ENCODE results near the gene ABCB9. TPM values are rescaled to one million over a fixed set of nuclear protein-coding genes. Genes with fewer than 3 reads are reported as not detected.
A peak's percentile ranks its signal among the peaks of the same experiment; 100 is the strongest.

ABCB9 gene
- total RNA-seq, 2 donors from 2014 or later: 4.3 to 4.5 TPM

GRCh38 chr12:122929812-122930211 is 36.5 kb downstream of the ABCB9 start:
- intact Hi-C loops (cut with DNase I): no loop called here
- DNase-seq: no peak
- H3K27me3 ChIP-seq: no peaks in the 10 kb centered on the region
- TF ChIP-seq, protein P1, sequence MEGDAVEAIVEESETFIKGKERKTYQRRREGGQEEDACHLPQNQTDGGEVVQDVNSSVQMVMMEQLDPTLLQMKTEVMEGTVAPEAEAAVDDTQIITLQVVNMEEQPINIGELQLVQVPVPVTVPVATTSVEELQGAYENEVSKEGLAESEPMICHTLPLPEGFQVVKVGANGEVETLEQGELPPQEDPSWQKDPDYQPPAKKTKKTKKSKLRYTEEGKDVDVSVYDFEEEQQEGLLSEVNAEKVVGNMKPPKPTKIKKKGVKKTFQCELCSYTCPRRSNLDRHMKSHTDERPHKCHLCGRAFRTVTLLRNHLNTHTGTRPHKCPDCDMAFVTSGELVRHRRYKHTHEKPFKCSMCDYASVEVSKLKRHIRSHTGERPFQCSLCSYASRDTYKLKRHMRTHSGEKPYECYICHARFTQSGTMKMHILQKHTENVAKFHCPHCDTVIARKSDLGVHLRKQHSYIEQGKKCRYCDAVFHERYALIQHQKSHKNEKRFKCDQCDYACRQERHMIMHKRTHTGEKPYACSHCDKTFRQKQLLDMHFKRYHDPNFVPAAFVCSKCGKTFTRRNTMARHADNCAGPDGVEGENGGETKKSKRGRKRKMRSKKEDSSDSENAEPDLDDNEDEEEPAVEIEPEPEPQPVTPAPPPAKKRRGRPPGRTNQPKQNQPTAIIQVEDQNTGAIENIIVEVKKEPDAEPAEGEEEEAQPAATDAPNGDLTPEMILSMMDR (IDR thresholded peaks at IDR 0.05): no peak
- no peak overlapping the region for H3K27ac ChIP-seq
- H3K9me3 ChIP-seq: no peaks in the 10 kb centered on the region
- no peak overlapping the region for H3K9ac ChIP-seq (ENCODE audit: low read depth in 2 of 2, low read length in 2 of 2)
- no peak overlapping the region for H3K4me3 ChIP-seq
- H3K36me3 ChIP-seq: no peaks in the 10 kb centered on the region
- H3K4me1 ChIP-seq: no peaks in the 10 kb centered on the region

DNA sequence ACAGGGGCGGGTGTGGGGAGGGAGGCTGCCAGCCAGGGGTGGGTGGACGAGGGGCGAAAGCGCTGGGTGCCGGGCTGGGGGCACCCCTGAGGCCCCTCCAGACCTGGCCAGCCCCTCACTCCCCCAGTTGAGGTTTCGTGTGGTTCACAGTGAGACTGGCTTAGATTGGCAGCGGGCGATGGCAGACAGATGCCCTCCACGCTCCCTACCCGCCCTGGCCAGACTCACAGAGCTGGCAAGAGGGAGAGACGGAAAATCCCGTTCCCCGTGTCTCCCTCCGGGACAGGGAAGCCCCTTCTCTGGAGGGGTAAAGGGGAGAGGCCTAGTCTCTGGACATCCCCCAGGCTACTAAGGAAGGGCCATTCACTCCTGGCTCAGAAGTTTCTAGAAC is 37.1 kb downstream of the ABCB9 start:
- TF ChIP-seq, protein P1 (IDR thresholded peaks at IDR 0.05): no peak

GRCh38 chr12:122928404-122929147 is 37.7 kb downstream of the ABCB9 start:
- Histone ChIP-seq H3K9me3 (no peaks in the 10 kb centered on the region), H3K27me3 (no peaks in the 10 kb centered on the region), H3K9ac (ENCODE audit: low read depth in 2 of 2, low read length in 2 of 2) (no peak overlapping the region), H3K4me3 (no peak overlapping the region), H3K27ac (no peak overlapping the region), H3K4me1 (no peaks in the 10 kb centered on the region), H3K36me3 (no peaks in the 10 kb centered on the region)
- no peak for DNase-seq
- TF ChIP-seq, protein P1 (IDR thresholded peaks at IDR 0.05): no peak
- intact Hi-C loops (cut with DNase I): no loop called here

More for the DNA sequence above, 37.1 kb downstream of the ABCB9 start:
- Histone ChIP-seq H3K4me3 (no peak overlapping the region), H3K9me3 (no peaks in the 10 kb centered on the region), H3K27ac (no peak overlapping the region), H3K27me3 (no peaks in the 10 kb centered on the region), H3K9ac (ENCODE audit: low read depth in 2 of 2, low read length in 2 of 2) (no peak overlapping the region), H3K36me3 (no peaks in the 10 kb centered on the region), H3K4me1 (no peaks in the 10 kb centered on the region)
- no peak for DNase-seq
- intact Hi-C loops (cut with DNase I): no loop called here

DNA sequence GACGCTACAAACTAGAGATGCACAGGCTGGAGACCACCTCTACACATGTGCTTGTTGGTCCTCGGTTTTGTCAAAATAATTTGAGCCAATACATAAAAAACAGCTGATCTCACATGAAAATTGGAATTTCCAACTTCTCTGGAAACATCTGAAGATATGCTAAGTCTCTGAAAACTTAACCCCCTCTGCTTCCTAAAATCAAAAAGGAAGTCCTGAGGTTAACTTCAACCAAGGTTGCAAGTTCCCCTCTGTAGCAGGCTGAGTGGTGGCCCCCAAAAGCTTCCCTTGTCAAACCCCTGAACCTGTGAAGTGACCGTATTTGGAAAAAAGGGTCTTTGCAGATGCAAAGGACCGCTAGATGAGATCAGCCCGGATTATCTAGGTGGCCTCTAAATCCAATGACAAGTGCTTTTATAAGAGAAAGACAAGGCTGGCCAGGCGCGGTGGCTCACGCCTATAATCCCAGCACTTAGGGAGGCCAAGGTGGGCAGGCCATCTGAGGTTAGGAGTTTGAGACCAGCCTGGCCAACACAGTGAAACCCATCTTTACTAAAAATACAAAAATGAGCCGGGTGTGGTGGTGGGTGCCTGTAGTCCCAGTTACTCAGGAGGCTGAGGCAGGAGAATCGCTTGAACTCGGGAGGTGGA is 38.4 kb downstream of the ABCB9 start:
- TF ChIP-seq, protein P1 (IDR thresholded peaks at IDR 0.05): no peak
- no peak overlapping the region for H3K27ac ChIP-seq
- intact Hi-C loops (cut with DNase I): no loop called here
- no peaks in the 10 kb centered on the region for H3K4me1 ChIP-seq
- no peaks in the 10 kb centered on the region for H3K27me3 ChIP-seq
- H3K9ac ChIP-seq (ENCODE audit: low read depth in 2 of 2, low read length in 2 of 2): no peak overlapping the region
- H3K4me3 ChIP-seq: no peak overlapping the region
- DNase-seq: no peak
- H3K9me3 ChIP-seq: no peaks in the 10 kb centered on the region
- no peaks in the 10 kb centered on the region for H3K36me3 ChIP-seq

DNA sequence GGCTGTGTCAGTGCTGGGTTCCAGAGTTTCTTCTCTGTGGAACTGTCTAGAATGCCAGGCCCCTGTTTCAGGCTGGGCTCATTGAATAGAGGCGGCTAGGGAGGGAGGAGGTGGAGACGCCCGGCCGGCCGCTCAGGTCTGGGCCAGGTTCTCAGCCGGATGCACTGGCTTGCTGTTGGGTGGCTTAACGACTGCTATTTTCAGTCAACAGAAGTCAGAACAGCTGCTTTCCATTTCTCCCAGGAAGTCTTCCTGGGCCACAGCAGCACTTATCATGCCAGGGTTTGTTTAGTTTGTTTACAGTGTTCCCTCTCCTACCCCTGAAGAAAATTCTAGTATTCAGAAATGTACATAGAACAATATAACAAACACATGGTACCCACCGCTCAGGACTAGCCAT is 44.3 kb downstream of the ABCB9 start:
- Histone ChIP-seq H3K27ac (peak overlapping the region; percentile 73), H3K4me3 (no peak overlapping the region), H3K4me1 (peaks cover 8% of the 10 kb centered on the region), H3K9ac (ENCODE audit: low read depth in 2 of 2, low read length in 2 of 2) (peak overlapping the region in 1 of 2 donors; percentile 19), H3K27me3 (no peaks in the 10 kb centered on the region), H3K9me3 (no peaks in the 10 kb centered on the region), H3K36me3 (no peaks in the 10 kb centered on the region)
- intact Hi-C loops (cut with DNase I): no loop called here
- TF ChIP-seq, protein P1 (IDR thresholded peaks at IDR 0.05): no peak
- DNase-seq: peak; percentile 71

All from colonic mucosa (tissue), 4 donors.